HCT116 (cell line): ENCODE results near the gene TTLL5. TPM values are rescaled to one million over a fixed set of nuclear protein-coding genes. Genes with fewer than 3 reads are reported as not detected.

ENCODE experiments used
- ATAC-seq: fragments of 200-7000 bp; cut with Tn5 transposase; 2 replicates; pipeline ENCODE4 v1.9.1; 2020; ENCODE audit warnings: mild to moderate bottlenecking, moderate library complexity
- BruUV-seq: library from RNA; stranded (reverse); fragments of 400-500 nt; replicated peaks from 2 replicates; lab custom pipeline; 2021; lab: Mats Ljungman, UMichigan
- CTCF ChIA-PET: fragments of 300-600 bp; sonication (Branson Sonifier 250); formaldehyde crosslinking; loops from one replicate; lab custom pipeline; 2021; ENCODE audit warnings: antibody characterized with exemption; lab: Charles Lee
- POLR2A ChIA-PET: fragments of 300-600, 350-600 bp; sonication (Branson Sonifier 250); formaldehyde crosslinking; loops from one replicate; lab custom pipeline; 2021; ENCODE audit warnings: antibody characterized with exemption; lab: Charles Lee
- RAD21 ChIA-PET, 2 experiments: fragments of 300-600 bp; sonication (Branson Sonifier 250); formaldehyde crosslinking; loops; one replicate each; lab custom pipeline; 2023; ENCODE audit warnings: low total read pairs in 2 of 2; ENCODE audit not compliant: uncharacterized antibody in 2 of 2, unreplicated experiment in 2 of 2, low non-redundant PET in 1 of 2; lab: Charles Lee
- DNase-seq: peaks from one replicate; pipeline ENCODE4 v3.0.0-alpha.2; 2010; ENCODE audit warnings: low read depth, low spot score
- H2AFZ ChIP-seq: fragments of 200-600 bp; shearing (Covaris generic), sonication (generic); 2 replicates; pipeline ENCODE4 v1.6.1; 2017; ENCODE audit warnings: low read depth, mixed run types, mixed read lengths, antibody characterized with exemption, low read length; ENCODE audit not compliant: poor library complexity, severe bottlenecking
- H3K27ac ChIP-seq: 2 replicates; pipeline ENCODE4 v1.5.1; 2012; ENCODE audit warnings: low read depth, low read length
- H3K27me3 ChIP-seq: fragments of 200-600 bp; sonication (generic); 2 replicates; pipeline ENCODE4 v1.6.1; 2016; ENCODE audit warnings: mixed run types, low read length, mixed read lengths; ENCODE audit not compliant: insufficient read depth
- H3K36me3 ChIP-seq, 2 experiments: fragments of 200-500 bp in 1 of 2; fragments of 200-600 bp in 1 of 2; sonication (Bioruptor generic) in 1 of 2; sonication (generic) in 1 of 2; 2 replicates each; pipeline versions ENCODE4 v1.5.1 to v1.6.1; 2014 to 2016; ENCODE audit warnings: low read length in 2 of 2, inconsistent platforms in 1 of 2, mixed read lengths in 1 of 2, mixed run types in 1 of 2; ENCODE audit not compliant: insufficient read depth in 2 of 2, control insufficient read depth in 1 of 2
- H3K4me1 ChIP-seq, 2 experiments: fragments of 200-600 bp in 1 of 2; sonication (generic) in 1 of 2; 2 replicates each; pipeline versions ENCODE4 v1.5.1 to v1.6.1; 2012 to 2017; ENCODE audit warnings: low read length in 2 of 2, inconsistent platforms in 1 of 2, mild to moderate bottlenecking in 1 of 2, mixed read lengths in 1 of 2, mixed run types in 1 of 2, moderate library complexity in 1 of 2; ENCODE audit not compliant: insufficient read depth in 2 of 2, control insufficient read depth in 1 of 2
- H3K4me2 ChIP-seq: fragments of 200-600 bp; sonication (generic); 2 replicates; pipeline ENCODE4 v1.6.1; 2017; ENCODE audit warnings: mixed run types, low read length, mixed read lengths
- H3K4me3 ChIP-seq, 2 experiments: fragments of 200-600 bp in 1 of 2; sonication (generic) in 1 of 2; replicated peaks in 1 of 2; 2 replicates each; pipeline ENCODE4 v1.5.1; 2011 to 2016; ENCODE audit warnings: low read length in 2 of 2, control low read depth in 1 of 2, low read depth in 1 of 2, mild to moderate bottlenecking in 1 of 2, mixed read lengths in 1 of 2, mixed run types in 1 of 2
- H3K79me2 ChIP-seq: fragments of 200-600 bp; sonication (generic); 2 replicates; pipeline ENCODE4 v1.6.1; 2017; ENCODE audit warnings: mild to moderate bottlenecking, mixed run types, low read length, moderate library complexity, mixed read lengths; ENCODE audit not compliant: insufficient read depth
- H3K9ac ChIP-seq: fragments of 200-600 bp; sonication (generic); 2 replicates; pipeline ENCODE4 v1.6.1; 2016; ENCODE audit warnings: low read length, mixed read lengths
- H3K9me2 ChIP-seq: fragments of 200-600 bp; sonication (generic), shearing (Covaris generic); 2 replicates; pipeline ENCODE4 v1.6.1; 2017; ENCODE audit warnings: mixed run types, mild to moderate bottlenecking, moderate library complexity; ENCODE audit not compliant: insufficient read depth
- H3K9me3 ChIP-seq, 2 experiments: fragments of 200-500 bp in 1 of 2; fragments of 200-600 bp in 1 of 2; sonication (Bioruptor generic) in 1 of 2; sonication (generic) in 1 of 2; 2 replicates each; pipeline ENCODE4 v1.6.1; 2014 to 2017; ENCODE audit warnings: low read length in 2 of 2, mixed read lengths in 2 of 2, inconsistent platforms in 1 of 2, low read depth in 1 of 2, mild to moderate bottlenecking in 1 of 2, mixed run types in 1 of 2, moderate library complexity in 1 of 2; ENCODE audit not compliant: control insufficient read depth in 1 of 2, insufficient read depth in 1 of 2
- H4K20me1 ChIP-seq: fragments of 200-600 bp; sonication (generic), shearing (Covaris generic); 2 replicates; pipeline ENCODE4 v1.6.1; 2017; ENCODE audit warnings: mixed run types, mild to moderate bottlenecking, moderate library complexity; ENCODE audit not compliant: insufficient read depth
- FOSL1 ChIP-seq: IDR thresholded peaks from 2 replicates; pipeline ENCODE4 v1.6.1; 2012; ENCODE audit warnings: low read depth
- JUND ChIP-seq: IDR thresholded peaks from 2 replicates; pipeline ENCODE4 v1.6.1; 2012
- RAD21 ChIP-seq: IDR thresholded peaks from 2 replicates; pipeline ENCODE4 v1.6.1; 2012; ENCODE audit warnings: low read depth, mild to moderate bottlenecking
- REST ChIP-seq: IDR thresholded peaks from 2 replicates; pipeline ENCODE4 v1.6.1; 2012; ENCODE audit warnings: low read depth
- TCF7L2 ChIP-seq: IDR thresholded peaks from 2 replicates; pipeline ENCODE4 v1.7.0; 2011; ENCODE audit warnings: borderline replicate concordance, inconsistent platforms; ENCODE audit not compliant: insufficient read depth, insufficient read length; ENCODE audit errors: extremely low read depth
- ZBTB33 ChIP-seq: IDR thresholded peaks from 2 replicates; pipeline ENCODE4 v1.6.1; 2011; ENCODE audit warnings: mild to moderate bottlenecking, low read length, moderate library complexity; ENCODE audit not compliant: insufficient replicate concordance; ENCODE audit errors: extremely low read depth
- intact Hi-C: fragments of 100-400 bp; cut with micrococcal nuclease; formaldehyde crosslinking; loops from 2 replicates; pipeline ENCODE4 v1.10.0; 2022
- total RNA-seq: library from RNA; stranded (reverse); gene quantifications from one replicate; pipeline ENCODE4 v1.2.1, GENCODE V29; 2021; ENCODE audit not compliant: unreplicated experiment

Gene TTLL5
- total RNA-seq, 1 experiment from 2014 or later, result 26.2 TPM

- POLR2A ChIA-PET, result interaction anchor here (1.0 to 1.5 kb wide), 3 partner anchors 76 to 274 kb away, joined by 4 to 9 read pairs (median 5); no protein-coding TSS in a partner anchor
- no peaks in the 10 kb centered on the region for H3K27me3 ChIP-seq
- H3K4me1 ChIP-seq, result peaks cover 12 to 27% of the 10 kb centered on the region in 2 experiments
- no peaks in the 10 kb centered on the region for H3K9me3 ChIP-seq
- peak overlapping the region; percentile 19 for H2AFZ ChIP-seq
- intact Hi-C loops, result no loop called here
- no TSS peak for BruUV-seq
- no peak overlapping the region for H3K27ac ChIP-seq
- RAD21 ChIA-PET, result interaction anchor here (0.7 to 3.3 kb wide), 9 partner anchors 76 to 355 kb away, joined by 3 to 16 read pairs (median 6); no protein-coding TSS in a partner anchor
- H3K36me3 ChIP-seq, result no peaks in the 10 kb centered on the region
- ATAC-seq, result peak; percentile 7
- peak overlapping the region; percentile 77 for H3K9ac ChIP-seq
- H3K79me2 ChIP-seq, result 0 out of 2 replicates have a peak, but pooled peaks cover 2% of the 10 kb centered on the region
- CTCF ChIA-PET, result interaction anchor here (0.6 to 7.2 kb wide), 23 partner anchors 10 to 665 kb away, joined by 3 to 176 read pairs (median 5); partner anchors contain the start of genes ERG28 and TTLL5
- H3K4me2 ChIP-seq, result peak overlapping the region; percentile 99
- H3K9me2 ChIP-seq, result no peaks in the 10 kb centered on the region
- peak overlapping the region; percentile 53 to 86 for H3K4me3 ChIP-seq
- H4K20me1 ChIP-seq, result no peaks in the 10 kb centered on the region
- TF ChIP-seq FOSL1 (no peak), REST (no peak)
- TF ChIP-seq, all 23 proteins: peak for 0
- no peak for DNase-seq
These were observed 321.9 kb downstream of the TTLL5 start for GRCh38 chr14:75983019-75983358.

- Histone ChIP-seq H3K36me3 (no peaks in the 10 kb centered on the region; a peak in 1 of 4 replicates), H3K27me3 (no peaks in the 10 kb centered on the region), H3K9me2 (no peaks in the 10 kb centered on the region), H3K27ac (no peak overlapping the region), H3K79me2 (0 out of 2 replicates have a peak, but pooled peaks cover 2% of the 10 kb centered on the region), H3K4me2 (0 out of 2 replicates have a peak overlapping the region, but pooled peaks have one; percentile 94), H2AFZ (no peak overlapping the region), H3K9ac (no peak overlapping the region), H3K4me3 (no peak overlapping the region), H3K4me1 (peaks cover 12 to 27% of the 10 kb centered on the region in 2 experiments), H3K9me3 (no peaks in the 10 kb centered on the region), H4K20me1 (no peaks in the 10 kb centered on the region)
- RAD21 ChIA-PET, result no interaction called here
- no peak for ATAC-seq
- POLR2A ChIA-PET, result no interaction called here
- intact Hi-C loops, result loop anchor here (5.0 kb wide), 2 partner anchors 403 to 663 kb away; no protein-coding TSS in a partner anchor
- BruUV-seq, result no TSS peak
- CTCF ChIA-PET, result interaction anchor here (7.2 kb wide), 1 partner anchor 275 kb away, joined by 176 read pairs; no protein-coding TSS in a partner anchor
- DNase-seq, result no peak
- TF ChIP-seq RAD21, result no peak
- TF ChIP-seq REST, result no peak
- no peak for TF ChIP-seq JUND
- TF ChIP-seq TCF7L2, result no peak
- no peak for TF ChIP-seq ZBTB33
These were observed 323.6 kb downstream of the TTLL5 start for GRCh38 chr14:75984674-75985073.
